ENCODE results near the gene PRPSAP1. TPM values are rescaled to one million over a fixed set of nuclear protein-coding genes. Genes with fewer than 3 reads are reported as not detected.

The PRPSAP1 gene
- total RNA-seq, 1 experiment from 2014 or later: 47.8 TPM

- Histone ChIP-seq H3K36me3 (ENCODE audit: low read depth, low read length) (peaks cover 18% of the 10 kb centered on the region), H3K4me2 (ENCODE audit: low read length) (no peak overlapping the region), H3K9me2 (replicated peaks; ENCODE audit: low read length) (no peaks in the 10 kb centered on the region), H3K27ac (ENCODE audit: low read length) (no peak overlapping the region), H3K27me3 (ENCODE audit: low read length) (no peaks in the 10 kb centered on the region), H3K79me2 (ENCODE audit: low read length) (peaks cover 11% of the 10 kb centered on the region), H2AFZ (ENCODE audit: low read length) (no peak overlapping the region), H4K20me1 (ENCODE audit: low read length) (no peaks in the 10 kb centered on the region), H3K9me3 (ENCODE audit: low read length) (no peaks in the 10 kb centered on the region), H3K4me3 (ENCODE audit: low read length) (no peak overlapping the region), H3K9ac (ENCODE audit: low read length) (no peak overlapping the region), H3K4me1 (ENCODE audit: insufficient read depth, low read length) (peaks cover 27% of the 10 kb centered on the region), H3F3A (ENCODE audit: low read length, unreplicated experiment) (peaks cover 6% of the 10 kb centered on the region)
- DNase-seq (no peak), ATAC-seq (no peak)
- intact Hi-C loops (cut with micrococcal nuclease): no loop called here
- ChIA-PET POLR2A (ENCODE audit: unreplicated experiment) (interaction anchor here (0.6 to 0.7 kb wide), 3 partner anchors 75 to 295 kb away, joined by 3 to 9 read pairs (median 5); no protein-coding TSS in a partner anchor), CTCF (interaction anchor here (0.5 kb wide), 2 partner anchors 9 to 188 kb away, joined by 3 to 8 read pairs; no protein-coding TSS in a partner anchor)
- TF ChIP-seq EZH2 (IDR thresholded peaks at IDR 0.05; ENCODE audit: low read length, unreplicated experiment) (no peak), EZH2phosphoT487 (IDR thresholded peaks at IDR 0.05; ENCODE audit: borderline replicate concordance, low read length) (no peak), CTCF (conservative IDR thresholded peaks at IDR 0.05; ENCODE audit: low read depth, low read length) (no peak)
- BruUV-seq (replicated peaks): no TSS peak
Measured at GRCh38 chr17:76390003-76390421, 36.3 kb upstream of the PRPSAP1 start.

- no peak overlapping the region for H3K9ac ChIP-seq (ENCODE audit: low read length)
- BruUV-seq (replicated peaks): TSS peak; percentile 4
- H2AFZ ChIP-seq (ENCODE audit: low read length): no peak overlapping the region
- H3K79me2 ChIP-seq (ENCODE audit: low read length): peaks cover 11% of the 10 kb centered on the region
- CTCF ChIA-PET: interaction anchor here (0.5 to 0.8 kb wide), 3 partner anchors 57 to 258 kb away, joined by 4 to 8 read pairs (median 5); no protein-coding TSS in a partner anchor
- H3K4me3 ChIP-seq (ENCODE audit: low read length): no peak overlapping the region
- no peaks in the 10 kb centered on the region for H3K27me3 ChIP-seq (ENCODE audit: low read length)
- ATAC-seq (no peak), DNase-seq (no peak)
- peaks cover 19% of the 10 kb centered on the region for H3K4me1 ChIP-seq (ENCODE audit: insufficient read depth, low read length)
- H3K27ac ChIP-seq (ENCODE audit: low read length): no peak overlapping the region
- H3K36me3 ChIP-seq (ENCODE audit: low read depth, low read length): peaks cover 18% of the 10 kb centered on the region
- H4K20me1 ChIP-seq (ENCODE audit: low read length): no peaks in the 10 kb centered on the region
- H3K9me2 ChIP-seq (replicated peaks; ENCODE audit: low read length): no peaks in the 10 kb centered on the region
- H3K9me3 ChIP-seq (ENCODE audit: low read length): no peaks in the 10 kb centered on the region
- H3F3A ChIP-seq (ENCODE audit: low read length, unreplicated experiment): no peaks in the 10 kb centered on the region
- POLR2A ChIA-PET (ENCODE audit: unreplicated experiment): interaction anchor here (0.6 to 0.7 kb wide), 3 partner anchors 74 to 294 kb away, joined by 3 to 9 read pairs (median 5); no protein-coding TSS in a partner anchor
- intact Hi-C loops (cut with micrococcal nuclease): loop anchor here (5.0 kb wide), 1 partner anchor 37 kb away; the partner anchor contains the start of gene PRPSAP1
- no peak overlapping the region for H3K4me2 ChIP-seq (ENCODE audit: low read length)
- TF ChIP-seq CTCF (conservative IDR thresholded peaks at IDR 0.05; ENCODE audit: low read depth, low read length) (0 out of 2 replicates have a peak, but pooled peaks have one; percentile 34), EZH2 (IDR thresholded peaks at IDR 0.05; ENCODE audit: low read length, unreplicated experiment) (no peak), EZH2phosphoT487 (IDR thresholded peaks at IDR 0.05; ENCODE audit: borderline replicate concordance, low read length) (no peak)
Measured at GRCh38 chr17:76388966-76389888, 35.5 kb upstream of the PRPSAP1 start.

Data from PC-3 (cell line).